ENCODE data around the gene ZNF316.

Gene ZNF316

GRCh38 chr7:6636741-6637543 lies at the start of gene ZNF316:
Gene ZNF316 (plus strand): TSS chr7:6637318. CDS start chr7:6642410, 5,092 bp downstream.
- DNase-seq: no peak

DNA sequence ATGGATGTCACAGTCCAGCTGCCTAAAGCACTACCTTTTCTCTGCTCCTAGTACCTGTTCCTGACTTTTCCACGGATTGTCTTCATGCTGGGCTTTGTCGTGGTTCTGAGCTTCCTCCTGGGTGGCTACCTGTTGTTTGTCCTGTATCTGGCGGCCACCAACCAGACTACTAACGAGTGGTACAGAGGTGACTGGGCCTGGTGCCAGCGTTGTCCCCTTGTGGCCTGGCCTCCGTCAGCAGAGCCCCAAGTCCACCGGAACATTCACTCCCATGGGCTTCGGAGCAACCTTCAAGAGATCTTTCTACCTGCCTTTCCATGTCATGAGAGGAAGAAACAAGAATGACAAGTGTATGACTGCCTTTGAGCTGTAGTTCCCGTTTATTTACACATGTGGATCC lies 48.6 kb upstream of the ZNF316 start:
- no peak for DNase-seq

GRCh38 chr7:6589151-6589828 lies 47.8 kb upstream of the ZNF316 start:
- DNase-seq: no peak

DNA sequence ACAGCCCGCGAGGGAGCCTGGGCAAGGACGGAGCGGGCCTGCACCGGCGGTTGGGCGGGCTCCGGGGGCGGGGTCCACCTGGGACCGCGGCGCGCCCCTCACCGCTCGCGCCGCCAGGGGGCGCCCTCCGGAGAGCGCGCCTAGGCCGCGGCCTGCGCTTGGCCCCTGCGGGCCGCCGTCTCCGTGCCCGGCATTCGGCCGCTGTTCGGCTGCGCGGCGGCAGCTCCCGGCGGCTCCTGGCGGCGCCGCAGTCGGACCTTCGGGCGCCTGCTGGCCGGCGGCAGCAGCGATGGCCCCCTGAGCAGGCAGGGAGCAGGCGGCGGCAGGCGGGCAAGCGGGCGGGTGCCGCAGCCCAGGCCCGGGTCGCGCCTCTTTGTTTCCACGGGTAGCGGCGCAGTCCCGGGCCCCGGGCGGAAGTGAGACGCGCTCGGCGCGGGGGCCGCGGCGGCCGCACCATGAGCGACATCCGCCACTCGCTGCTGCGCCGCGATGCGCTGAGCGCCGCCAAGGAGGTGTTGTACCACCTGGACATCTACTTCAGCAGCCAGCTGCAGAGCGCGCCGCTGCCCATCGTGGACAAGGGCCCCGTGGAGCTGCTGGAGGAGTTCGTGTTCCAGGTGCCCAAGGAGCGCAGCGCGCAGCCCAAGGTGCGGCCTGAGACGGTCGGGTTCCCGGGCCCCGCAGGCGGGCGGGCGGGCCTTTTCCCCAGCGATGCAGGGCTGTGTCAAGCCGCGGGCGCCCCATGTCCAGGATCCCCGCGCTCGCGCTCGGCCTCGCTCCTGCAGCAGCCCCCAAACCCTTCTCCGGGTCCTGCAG lies 47.1 kb upstream of the ZNF316 start, which contains the start of gene INTS15:
Gene INTS15 (plus strand): TSS at position 193 of the 816 bp plus-strand sequence. CDS start 263 bp downstream, at position 456.
- DNase-seq: peak; percentile 49

DNA sequence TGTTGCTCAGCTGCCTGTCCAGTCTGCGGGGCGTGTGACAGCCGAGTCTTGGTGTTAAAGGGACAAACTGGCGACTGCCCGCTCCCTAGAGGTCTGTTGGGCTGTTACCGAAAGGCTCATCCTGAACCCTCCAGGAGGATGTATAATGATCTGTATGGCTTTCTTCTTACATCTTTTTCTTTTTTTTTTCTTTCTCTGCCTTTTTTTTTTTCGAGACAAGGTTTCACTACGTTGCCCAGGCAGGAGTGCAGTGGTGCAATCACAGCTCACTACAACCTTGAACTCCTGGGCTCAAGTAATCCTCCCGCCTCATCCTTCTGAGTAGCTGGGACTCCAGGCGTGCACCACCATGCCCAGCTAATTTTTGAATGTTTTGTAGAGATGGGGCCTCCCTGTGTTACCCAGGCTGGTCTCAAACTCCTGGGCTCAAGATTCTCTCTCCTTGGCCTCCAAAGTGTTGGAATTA lies 46.4 kb upstream of the ZNF316 start:
- DNase-seq: peak; percentile 11

DNA sequence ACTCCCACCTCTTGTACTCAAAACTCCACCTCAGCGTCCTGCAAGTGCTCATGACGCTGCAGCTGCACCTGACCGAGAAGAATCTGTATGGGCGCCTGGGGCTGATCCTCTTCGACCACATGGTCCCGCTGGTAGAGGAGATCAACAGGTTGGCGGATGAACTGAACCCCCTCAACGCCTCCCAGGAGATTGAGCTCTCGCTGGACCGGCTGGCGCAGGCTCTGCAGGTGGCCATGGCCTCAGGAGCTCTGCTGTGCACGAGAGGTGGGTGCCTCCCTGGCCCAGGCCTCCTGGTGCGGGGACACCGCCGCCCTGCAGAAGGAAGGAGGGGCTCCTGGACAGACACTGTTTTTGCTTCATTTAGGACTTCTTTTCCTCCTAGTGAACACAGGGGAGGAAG lies 37.0 kb upstream of the ZNF316 start:
- DNase-seq: no peak

GRCh38 chr7:6604458-6604857 lies 32.7 kb upstream of the ZNF316 start:
- no peak for DNase-seq

GRCh38 chr7:6606866-6607583 lies 30.1 kb upstream of the ZNF316 start:
- DNase-seq: no peak

- DNase-seq: no peak
These were observed 29.5 kb upstream of the ZNF316 start for GRCh38 chr7:6607651-6608051.

GRCh38 chr7:6608081-6608480 lies 29.0 kb upstream of the ZNF316 start:
- DNase-seq: no peak

DNA sequence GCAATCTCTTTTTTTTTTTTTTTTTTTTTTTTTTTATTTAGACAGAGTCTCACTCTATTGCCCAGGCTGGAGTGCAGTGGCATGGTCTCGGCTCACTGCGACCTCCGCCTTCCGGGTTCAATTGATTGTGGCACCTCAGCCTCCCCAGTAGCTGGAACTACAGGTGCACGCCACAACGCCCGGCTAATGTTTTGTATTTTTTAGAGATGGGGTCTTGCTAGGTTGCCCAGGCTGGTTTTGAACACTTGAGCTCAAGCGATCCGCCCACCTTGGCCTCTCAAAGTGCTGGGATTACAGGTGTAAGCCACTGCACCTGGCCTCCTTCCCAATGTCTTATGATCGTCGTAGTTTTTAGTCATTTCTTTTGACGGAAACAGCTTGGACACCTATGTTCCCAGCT lies 28.3 kb upstream of the ZNF316 start:
- DNase-seq: no peak

DNA sequence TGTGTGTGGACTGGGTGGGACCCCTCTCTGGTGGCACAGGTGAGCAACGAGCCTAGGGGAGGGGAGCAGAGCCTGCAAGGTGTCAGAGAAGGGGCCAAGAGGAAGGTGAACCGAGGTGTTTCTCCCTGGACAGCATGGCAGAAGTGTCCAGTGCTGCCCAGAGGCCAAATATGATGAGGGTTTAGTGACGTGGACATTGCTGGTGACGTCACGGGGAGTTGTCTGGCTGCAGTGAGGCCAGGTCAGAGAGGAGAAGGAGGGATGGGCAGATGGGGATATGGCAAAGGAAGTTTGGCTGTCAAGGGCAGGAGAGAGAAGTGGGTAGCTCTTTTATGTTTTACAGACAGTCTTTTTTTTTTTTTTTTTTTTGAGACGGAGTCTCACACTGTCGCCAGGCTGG lies 24.3 kb upstream of the ZNF316 start:
- no peak for DNase-seq

DNA sequence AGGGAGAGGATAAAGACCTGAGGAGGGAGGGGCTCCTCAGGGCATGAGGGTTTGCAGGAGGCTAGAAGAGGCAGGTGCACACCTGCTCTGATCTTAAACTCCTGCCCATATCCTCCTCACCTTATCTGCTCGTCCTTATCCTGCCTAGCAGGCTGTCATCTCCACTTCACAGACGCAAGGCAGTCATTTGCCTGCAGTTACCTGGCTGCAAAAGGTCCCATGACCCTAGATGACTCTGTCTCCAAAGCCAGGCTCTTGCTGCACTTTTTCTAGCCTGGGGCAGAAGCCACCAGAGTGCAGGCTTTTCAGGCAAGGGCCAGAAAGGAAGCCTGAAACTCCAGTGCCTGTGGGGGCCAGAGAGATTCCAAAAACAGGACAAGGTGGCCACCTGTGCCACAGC lies 23.4 kb upstream of the ZNF316 start:
- DNase-seq: no peak

GRCh38 chr7:6614953-6615722 lies 22.0 kb upstream of the ZNF316 start, which contains the start of gene ZNF853:
Gene ZNF853 (plus strand): TSS chr7:6615610. CDS start chr7:6616175, 565 bp downstream.
- DNase-seq: peak; percentile 14

- DNase-seq: peak; percentile 59
These were observed 21.2 kb upstream of the ZNF316 start for GRCh38 chr7:6615723-6616555.

- no peak for DNase-seq
These were observed 20.1 kb upstream of the ZNF316 start for GRCh38 chr7:6616854-6617643.

- no peak for DNase-seq
These were observed 18.5 kb upstream of the ZNF316 start for GRCh38 chr7:6618621-6619020.

DNA sequence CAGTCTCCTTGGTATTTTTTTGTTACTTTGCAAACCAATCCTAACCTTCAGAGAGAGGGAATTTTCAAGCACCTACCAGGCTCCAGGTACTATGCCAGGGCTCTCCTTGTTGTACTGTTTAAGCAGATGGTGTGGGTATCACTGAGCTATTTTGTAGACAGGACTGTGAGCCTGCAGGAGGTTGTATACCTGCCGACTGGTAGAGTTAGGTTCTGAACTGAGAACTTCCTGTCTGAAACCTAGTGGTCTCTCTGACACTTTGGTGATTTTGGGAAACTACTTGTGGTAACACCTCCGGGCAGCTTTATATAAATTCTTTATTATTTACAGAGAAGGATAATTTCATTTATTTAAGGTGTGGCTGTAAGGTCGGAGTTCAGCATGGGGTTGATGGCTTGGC lies 17.2 kb upstream of the ZNF316 start:
- DNase-seq: no peak

DNA sequence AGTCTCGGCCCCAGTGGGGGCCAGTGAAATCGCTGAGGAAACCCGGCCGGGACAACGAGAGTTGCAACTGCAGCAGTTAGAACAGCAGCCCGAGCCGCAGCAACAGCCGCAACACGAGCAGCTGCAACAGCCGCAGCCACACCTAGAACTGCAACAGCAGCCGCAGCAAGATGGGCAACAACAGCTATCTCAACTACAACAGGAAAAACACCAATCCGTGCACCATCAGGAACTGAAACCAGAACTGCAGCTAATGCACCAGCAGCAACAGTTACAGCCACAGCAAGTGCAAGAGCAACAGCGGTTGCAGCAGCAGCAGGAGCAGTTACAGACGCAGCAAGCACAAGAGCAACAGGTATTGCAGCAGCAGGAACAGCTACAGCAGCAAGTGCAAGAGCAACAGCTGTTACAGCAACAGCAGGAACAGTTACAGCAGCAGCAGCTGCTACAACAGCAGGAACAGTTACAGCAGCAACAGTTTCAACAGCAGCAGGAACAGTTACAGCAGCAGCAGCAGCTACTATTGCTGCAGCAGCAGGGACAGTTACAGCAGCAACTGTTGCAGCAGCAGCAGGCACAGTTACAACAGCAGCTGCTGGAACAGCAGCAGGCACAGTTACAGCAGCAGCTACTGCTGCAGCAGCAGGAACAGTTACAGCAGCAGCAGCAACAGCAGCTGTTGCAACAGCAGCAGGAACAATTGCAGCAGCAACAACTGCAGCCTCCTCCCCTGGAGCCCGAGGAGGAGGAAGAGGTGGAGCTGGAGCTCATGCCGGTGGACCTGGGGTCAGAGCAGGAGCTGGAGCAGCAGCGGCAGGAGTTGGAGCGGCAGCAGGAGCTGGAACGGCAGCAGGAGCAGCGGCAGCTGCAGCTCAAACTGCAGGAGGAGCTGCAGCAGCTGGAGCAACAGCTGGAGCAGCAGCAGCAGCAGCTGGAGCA lies 15.7 kb upstream of the ZNF316 start:
- no peak for DNase-seq
